ES-I3 (cell line): ENCODE results near the gene PBLD.

Source experiments
- H3K36me3 ChIP-seq: 2 replicates; pipeline ENCODE4 v1.6.1; 2013; ENCODE audit warnings: mild to moderate bottlenecking, low read length, control low read depth, moderate library complexity; ENCODE audit not compliant: insufficient read depth
- H3K4me1 ChIP-seq: 2 replicates; pipeline ENCODE4 v1.6.1; 2013; ENCODE audit warnings: mild to moderate bottlenecking, control low read depth, low read length; ENCODE audit not compliant: insufficient read depth
- H3K9ac ChIP-seq: 2 replicates; pipeline ENCODE4 v1.6.1; 2013; ENCODE audit warnings: low read depth, mild to moderate bottlenecking, low read length, moderate library complexity
- H3K9me3 ChIP-seq: 2 replicates; pipeline ENCODE4 v1.6.1; 2013; ENCODE audit warnings: mild to moderate bottlenecking, low read length, moderate library complexity; ENCODE audit not compliant: control insufficient read depth, insufficient read depth

The PBLD gene

DNA sequence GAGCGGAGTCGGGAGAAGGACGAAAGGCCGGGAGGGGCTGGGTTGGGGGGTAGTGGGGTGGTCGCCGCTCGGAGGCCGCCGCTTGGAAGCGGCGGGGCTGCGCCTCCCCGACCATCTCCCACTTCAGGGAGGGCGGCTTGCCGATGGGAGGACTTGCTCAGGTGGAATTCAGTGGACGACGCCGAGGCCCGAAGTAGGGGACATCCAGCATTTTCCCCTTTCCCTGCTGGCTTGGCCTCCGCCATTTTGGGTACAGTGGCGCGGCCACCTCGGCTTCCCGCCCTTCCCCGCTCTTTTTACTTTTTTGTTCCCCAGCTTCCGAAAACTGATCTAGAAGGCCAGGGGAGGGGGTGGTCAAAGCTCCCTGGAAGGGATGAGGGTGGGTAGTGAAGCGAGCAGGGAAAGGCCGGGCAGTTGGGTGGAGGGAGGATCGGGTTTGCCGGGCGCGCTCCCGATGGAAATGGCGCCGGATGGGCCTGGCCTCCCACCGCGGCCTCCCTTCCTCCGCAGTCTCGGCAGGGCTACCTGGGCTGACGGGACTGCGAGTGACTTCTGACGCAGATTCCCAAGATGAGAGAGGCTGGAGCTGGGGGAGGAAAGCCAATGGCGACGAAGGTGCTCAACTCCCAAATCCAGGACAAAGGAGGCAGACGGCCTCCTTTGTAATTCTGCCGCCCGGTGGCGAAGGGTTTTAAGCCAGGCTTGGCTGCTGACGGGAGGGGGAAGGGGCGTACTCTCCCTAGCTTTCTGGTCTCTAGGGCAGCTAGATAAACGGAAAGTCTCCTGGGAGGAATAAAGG lies at the start of gene PBLD:
TSS of gene PBLD (minus strand) at position 670 of the 799 bp plus-strand sequence. CDS start 26,084 bp downstream, outside the sequence.
- Histone ChIP-seq H3K4me1 (peaks cover 16% of the 10 kb centered on the region; the same call in 1 of the 2 replicates), H3K9ac (peak within 1 kb of the TSS; percentile 86), H3K9me3 (no peaks in the 10 kb centered on the region), H3K36me3 (no peaks in the 10 kb centered on the region)

GRCh38 chr10:68371604-68372003 lies 38.9 kb upstream of the PBLD start:
- peaks cover 3% of the 10 kb centered on the region; the same call in 1 of the 2 replicates for H3K36me3 ChIP-seq
- H3K9me3 ChIP-seq = no peaks in the 10 kb centered on the region
- H3K9ac ChIP-seq = no peak overlapping the region
- no peaks in the 10 kb centered on the region for H3K4me1 ChIP-seq

- H3K4me1 ChIP-seq = no peaks in the 10 kb centered on the region
- no peaks in the 10 kb centered on the region for H3K9me3 ChIP-seq
- peaks cover 11% of the 10 kb centered on the region for H3K36me3 ChIP-seq
- no peak overlapping the region for H3K9ac ChIP-seq
Observed at GRCh38 chr10:68367121-68367520, 34.4 kb upstream of the PBLD start.

DNA sequence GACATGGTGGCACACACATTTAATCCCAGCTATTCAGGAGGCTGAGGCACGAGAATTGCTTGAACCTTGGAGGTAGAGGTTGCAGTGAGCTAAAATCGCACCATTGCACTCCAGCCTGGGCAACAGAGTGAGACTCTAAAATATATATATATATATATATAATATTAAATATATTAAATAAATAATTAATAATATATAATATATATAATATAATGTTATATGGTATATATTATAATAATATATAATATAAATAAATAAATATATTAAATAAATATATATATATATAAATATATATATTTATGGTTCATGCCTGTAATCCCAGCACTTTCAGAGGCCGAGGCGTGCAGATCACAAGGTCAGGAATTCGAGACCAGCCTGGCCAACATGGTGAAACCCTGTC lies 33.9 kb upstream of the PBLD start:
- Histone ChIP-seq H3K4me1 (no peaks in the 10 kb centered on the region), H3K36me3 (peaks cover 11% of the 10 kb centered on the region), H3K9ac (no peak overlapping the region), H3K9me3 (no peaks in the 10 kb centered on the region)

GRCh38 chr10:68365611-68366010 lies 32.9 kb upstream of the PBLD start:
- H3K36me3 ChIP-seq = peaks cover 11% of the 10 kb centered on the region
- H3K9me3 ChIP-seq = no peaks in the 10 kb centered on the region
- no peak overlapping the region for H3K9ac ChIP-seq
- no peaks in the 10 kb centered on the region for H3K4me1 ChIP-seq

DNA sequence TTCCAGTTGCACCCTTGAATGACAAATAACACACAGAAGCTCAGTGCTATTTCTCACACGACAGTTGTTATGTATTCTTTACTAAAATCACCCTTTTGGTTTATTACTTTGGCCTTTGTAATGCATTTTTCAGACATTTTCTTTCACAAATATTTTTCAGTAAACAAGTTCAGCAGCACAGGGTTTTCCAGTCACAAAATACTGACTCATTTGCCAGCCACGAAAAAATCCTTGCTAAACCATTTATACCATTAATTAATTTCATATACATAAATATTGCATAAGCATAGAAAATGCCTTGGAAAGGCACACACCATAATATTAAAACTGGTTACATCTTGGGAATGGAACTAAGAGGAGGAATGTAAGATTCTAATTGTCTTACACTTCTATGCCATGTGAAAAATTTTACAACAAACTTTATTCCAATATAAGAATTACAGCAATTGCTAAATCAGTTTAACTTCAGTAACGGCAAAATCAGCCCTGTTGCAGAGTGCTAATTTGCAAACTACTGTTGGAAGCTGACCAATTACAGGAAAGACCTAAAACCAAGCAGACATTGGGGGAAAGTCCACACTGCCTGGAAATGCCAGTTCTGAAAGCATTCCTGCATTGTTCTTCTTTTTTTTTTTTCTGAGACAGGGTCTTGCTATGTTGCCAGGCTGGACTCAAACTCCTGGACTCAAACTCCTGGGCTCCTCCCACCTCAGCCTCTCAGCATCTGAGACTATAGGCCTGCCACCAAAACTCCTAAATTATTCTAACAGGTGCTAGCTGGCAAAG lies 31.6 kb upstream of the PBLD start:
- Histone ChIP-seq H3K9ac (no peak overlapping the region), H3K4me1 (no peaks in the 10 kb centered on the region), H3K36me3 (peaks cover 11% of the 10 kb centered on the region), H3K9me3 (no peaks in the 10 kb centered on the region)

GRCh38 chr10:68362590-68362989 lies 29.9 kb upstream of the PBLD start:
- peaks cover 11% of the 10 kb centered on the region for H3K36me3 ChIP-seq
- no peak overlapping the region for H3K9ac ChIP-seq
- no peaks in the 10 kb centered on the region for H3K4me1 ChIP-seq
- H3K9me3 ChIP-seq = no peaks in the 10 kb centered on the region

- Histone ChIP-seq H3K4me1 (no peaks in the 10 kb centered on the region), H3K9me3 (no peaks in the 10 kb centered on the region), H3K9ac (no peak overlapping the region), H3K36me3 (peaks cover 11% of the 10 kb centered on the region; the same call in 1 of the 2 replicates)
Observed at GRCh38 chr10:68359189-68359588, 26.5 kb upstream of the PBLD start.

DNA sequence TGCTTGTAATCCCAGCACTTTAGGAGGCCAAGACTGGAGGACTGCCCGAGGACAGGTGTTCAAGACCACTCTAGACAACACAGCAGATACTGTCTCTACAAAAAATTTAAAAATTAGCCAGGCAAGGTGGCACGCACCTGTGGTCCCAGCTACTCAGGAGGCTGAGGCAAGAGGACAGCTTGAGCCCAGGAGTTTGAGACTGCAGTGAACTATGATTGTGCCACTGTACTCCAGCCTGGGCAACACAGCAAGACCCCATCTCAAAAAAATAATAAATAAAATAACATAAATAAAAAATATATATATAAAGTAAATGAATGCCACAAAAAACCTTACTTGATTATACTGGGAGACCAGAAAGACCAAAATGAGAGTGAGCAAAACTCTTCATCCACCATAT lies 20.8 kb upstream of the PBLD start:
- no peaks in the 10 kb centered on the region for H3K4me1 ChIP-seq
- H3K36me3 ChIP-seq = peaks cover 2% of the 10 kb centered on the region; the same call in 1 of the 2 replicates
- H3K9ac ChIP-seq = no peak overlapping the region
- no peaks in the 10 kb centered on the region for H3K9me3 ChIP-seq

DNA sequence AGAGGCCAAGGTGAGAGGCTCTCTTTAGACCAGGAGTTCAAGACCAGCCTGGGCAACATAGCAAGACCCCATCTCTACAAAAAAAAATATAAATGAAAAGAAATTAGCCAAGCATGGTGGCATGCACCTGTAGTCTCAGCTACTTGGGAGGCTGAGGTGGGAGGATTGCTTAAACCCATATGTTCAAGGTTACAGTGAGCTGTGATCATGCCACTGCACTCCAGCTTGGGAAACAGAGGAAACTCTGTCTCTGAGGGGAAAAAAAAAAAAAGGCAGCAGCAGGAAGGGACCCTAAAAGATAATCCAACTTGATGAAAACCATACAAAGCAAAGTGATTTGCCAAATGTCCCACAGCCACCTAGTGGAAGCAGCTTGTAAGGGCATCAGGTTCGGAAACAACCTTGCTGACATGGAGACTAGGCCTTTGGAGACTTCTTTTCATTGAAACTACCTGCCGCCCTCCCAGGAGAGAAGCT lies 15.6 kb upstream of the PBLD start:
- no peaks in the 10 kb centered on the region for H3K4me1 ChIP-seq
- no peak overlapping the region for H3K9ac ChIP-seq
- H3K9me3 ChIP-seq = no peaks in the 10 kb centered on the region
- H3K36me3 ChIP-seq = peaks cover 2% of the 10 kb centered on the region; the same call in 1 of the 2 replicates

DNA sequence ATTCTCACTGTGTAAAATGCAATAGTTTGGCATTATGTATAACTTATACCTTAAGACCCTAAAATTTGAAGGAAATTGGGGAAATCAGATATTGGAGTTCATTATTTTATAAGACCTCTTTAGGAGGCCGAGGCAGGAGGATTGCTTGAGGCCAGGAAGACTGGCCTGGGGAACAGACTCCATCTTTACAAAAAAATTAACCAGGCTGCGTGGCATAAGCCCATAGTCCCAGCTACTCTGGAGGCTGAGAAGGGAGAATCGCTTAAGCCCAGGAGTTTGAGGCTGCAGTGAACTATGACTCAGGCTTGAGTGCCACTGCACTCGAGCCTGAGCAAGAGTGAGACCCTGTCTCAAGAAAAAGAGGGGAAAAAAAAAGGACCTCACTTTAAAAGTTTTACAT lies 14.0 kb upstream of the PBLD start:
- Histone ChIP-seq H3K9ac (no peak overlapping the region), H3K36me3 (peaks cover 2% of the 10 kb centered on the region; the same call in 1 of the 2 replicates), H3K4me1 (no peaks in the 10 kb centered on the region), H3K9me3 (no peaks in the 10 kb centered on the region)

DNA sequence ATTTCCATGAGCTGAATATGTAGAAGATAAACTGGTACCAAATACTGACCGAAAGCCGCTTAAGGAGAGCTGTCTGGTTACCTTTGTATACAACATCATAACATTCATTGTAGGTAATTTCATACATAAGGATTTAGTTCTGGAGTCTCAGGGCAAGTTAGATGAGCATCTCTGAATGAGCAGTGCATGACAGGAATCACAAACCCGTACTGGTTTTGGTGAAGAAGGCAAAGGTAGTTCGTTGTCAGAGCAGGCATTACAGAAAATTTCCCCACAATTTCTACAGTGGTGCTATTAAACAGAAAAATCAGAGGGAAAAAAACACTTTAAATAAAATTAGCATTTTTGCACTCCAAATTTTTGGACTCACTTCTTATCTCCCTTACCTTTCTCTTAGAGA lies 12.9 kb upstream of the PBLD start:
- peaks cover 3% of the 10 kb centered on the region for H3K36me3 ChIP-seq
- H3K9me3 ChIP-seq = no peaks in the 10 kb centered on the region
- H3K9ac ChIP-seq = no peak overlapping the region
- no peaks in the 10 kb centered on the region for H3K4me1 ChIP-seq

GRCh38 chr10:68342909-68343516 lies 10.3 kb upstream of the PBLD start:
- H3K9me3 ChIP-seq = no peaks in the 10 kb centered on the region
- no peaks in the 10 kb centered on the region for H3K4me1 ChIP-seq
- H3K36me3 ChIP-seq = peaks cover 20% of the 10 kb centered on the region
- H3K9ac ChIP-seq = no peak overlapping the region

GRCh38 chr10:68340358-68341080 lies 7.8 kb upstream of the PBLD start:
- no peak overlapping the region for H3K9ac ChIP-seq
- no peaks in the 10 kb centered on the region for H3K9me3 ChIP-seq
- H3K4me1 ChIP-seq = peaks cover 6% of the 10 kb centered on the region; the same call in 1 of the 2 replicates
- peaks cover 22% of the 10 kb centered on the region for H3K36me3 ChIP-seq
